Activated T-cell treated with anti-CD3 and anti-CD28 coated beads, Interleukin-2, amount 50 U/mL, for 72 hours (primary cell): ENCODE measurements around the gene CAND1. TPM values are rescaled to one million over a fixed set of nuclear protein-coding genes. Genes with fewer than 3 reads are reported as not detected.

ENCODE experiments used
- ATAC-seq, 2 donors: fragments of 150-1000 bp; cut with Tn5 transposase; replicated peaks in 1 of 2; 2 replicates each; pipeline ENCODE4 v1.10.0; 2021; ENCODE audit warnings: moderate library complexity in 2 of 2, mild to moderate bottlenecking in 1 of 2
- DNase-seq, 2 donors: peaks; one replicate each; pipeline ENCODE4 v3.0.0; 2021 to 2022; ENCODE audit warnings: mixed read lengths in 1 of 2
- H3K27ac Mint-ChIP-seq: one replicate; pipeline ENCODE4 v1.8.0; 2022; ENCODE audit warnings: mild to moderate bottlenecking, moderate library complexity, mixed read lengths
- H3K27me3 Mint-ChIP-seq: one replicate; pipeline ENCODE4 v1.8.0; 2022; ENCODE audit warnings: low read depth, mixed read lengths
- H3K36me3 Mint-ChIP-seq, 2 donors: one replicate each; pipeline ENCODE4 v1.8.0; 2022; ENCODE audit warnings: mixed read lengths in 2 of 2, mild to moderate bottlenecking in 1 of 2; ENCODE audit not compliant: insufficient read depth in 2 of 2
- H3K4me1 Mint-ChIP-seq: one replicate; pipeline ENCODE4 v1.8.0; 2022; ENCODE audit warnings: low read depth, mixed read lengths
- H3K4me3 Mint-ChIP-seq, 2 donors: one replicate each; pipeline ENCODE4 v1.8.0; 2022; ENCODE audit warnings: mild to moderate bottlenecking in 2 of 2, mixed read lengths in 2 of 2, moderate library complexity in 2 of 2
- H3K9me3 Mint-ChIP-seq, 2 donors: one replicate each; pipeline ENCODE4 v1.8.0; 2022; ENCODE audit warnings: mixed read lengths in 2 of 2
- total RNA-seq, 2 donors: library from RNA; stranded (reverse); gene quantifications; one replicate each; pipeline ENCODE4 v1.2.3, GENCODE V29; 2022

The CAND1 gene
- total RNA-seq, 2 donors from 2014 or later = 134 to 141 TPM

DNA sequence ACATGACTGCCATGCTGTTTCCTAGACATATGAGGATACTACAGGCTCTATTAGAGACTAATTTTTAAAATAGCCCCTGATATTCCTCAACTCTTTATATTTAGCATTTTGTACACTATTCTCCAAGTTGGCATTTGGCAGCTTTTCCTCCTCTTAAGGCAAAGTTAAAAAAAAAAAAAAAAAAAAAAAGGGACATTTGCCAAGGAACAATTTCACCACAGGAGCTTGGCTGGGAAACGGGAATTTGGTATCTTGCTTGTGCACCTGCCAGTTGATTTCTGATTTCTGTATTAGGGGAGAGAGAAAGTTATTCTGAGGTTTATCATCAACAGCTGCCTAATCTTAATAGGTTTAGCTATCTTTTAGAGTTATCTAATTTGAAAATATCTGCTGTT lies 87.2 kb downstream of the CAND1 start:
- H3K4me1 Mint-ChIP-seq = peaks cover 31% of the 10 kb centered on the region
- H3K27me3 Mint-ChIP-seq = no peaks in the 10 kb centered on the region
- H3K4me3 Mint-ChIP-seq = no peak overlapping the region
- peaks cover 5 to 6% of the 10 kb centered on the region in 2 donors for H3K9me3 Mint-ChIP-seq
- ATAC-seq = no peak
- peaks cover 2 to 15% of the 10 kb centered on the region in 2 donors for H3K36me3 Mint-ChIP-seq
- H3K27ac Mint-ChIP-seq = no peak overlapping the region
- no peak for DNase-seq

- no peaks in the 10 kb centered on the region for H3K27me3 Mint-ChIP-seq
- no peak for DNase-seq
- no peak overlapping the region for H3K4me3 Mint-ChIP-seq
- no peak overlapping the region for H3K27ac Mint-ChIP-seq
- H3K36me3 Mint-ChIP-seq = peaks cover 2 to 11% of the 10 kb centered on the region in 2 donors
- H3K9me3 Mint-ChIP-seq = peaks cover 5 to 8% of the 10 kb centered on the region in 2 donors
- H3K4me1 Mint-ChIP-seq = peaks cover 31% of the 10 kb centered on the region
- no peak for ATAC-seq
These were observed 88.4 kb downstream of the CAND1 start for GRCh38 chr12:67357376-67358125.

GRCh38 chr12:67358781-67359338 lies 89.7 kb downstream of the CAND1 start:
- H3K27ac Mint-ChIP-seq = no peak overlapping the region
- H3K36me3 Mint-ChIP-seq = peaks cover 0 to 3% of the 10 kb centered on the region in 2 donors
- H3K4me3 Mint-ChIP-seq = no peak overlapping the region
- peaks cover 21% of the 10 kb centered on the region for H3K4me1 Mint-ChIP-seq
- H3K27me3 Mint-ChIP-seq = no peaks in the 10 kb centered on the region
- no peak for DNase-seq
- no peak for ATAC-seq
- peaks cover 0 to 3% of the 10 kb centered on the region in 2 donors for H3K9me3 Mint-ChIP-seq

DNA sequence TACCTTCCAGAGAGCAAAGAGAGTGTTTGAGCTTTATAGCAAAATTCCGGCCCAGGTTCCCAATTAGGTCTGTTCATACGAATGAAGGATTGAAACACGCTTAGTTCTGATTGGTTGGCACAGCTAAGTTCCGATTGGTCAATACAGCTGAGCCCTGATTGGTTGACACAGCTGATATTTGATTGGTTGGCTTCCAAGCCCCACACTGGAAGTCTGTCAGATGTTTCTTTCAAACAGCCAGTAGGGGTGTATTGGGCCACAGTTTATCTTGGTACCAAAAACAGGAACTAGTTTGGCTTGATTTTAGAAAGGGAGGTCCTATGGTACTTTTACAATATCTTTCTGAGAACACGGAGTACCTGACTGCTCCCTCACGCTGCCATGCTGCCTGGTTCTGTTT lies 93.4 kb downstream of the CAND1 start:
- Mint-ChIP-seq H3K27me3 (no peaks in the 10 kb centered on the region), H3K4me1 (no peaks in the 10 kb centered on the region), H3K27ac (no peak overlapping the region), H3K9me3 (peaks cover 0 to 3% of the 10 kb centered on the region in 2 donors), H3K36me3 (peaks cover 0 to 3% of the 10 kb centered on the region in 2 donors), H3K4me3 (no peak overlapping the region)
- no peak for DNase-seq
- ATAC-seq = no peak

- Mint-ChIP-seq H3K27me3 (no peaks in the 10 kb centered on the region), H3K36me3 (peaks cover 0 to 3% of the 10 kb centered on the region in 2 donors), H3K9me3 (peaks cover 0 to 3% of the 10 kb centered on the region in 2 donors), H3K4me3 (no peak overlapping the region), H3K4me1 (no peaks in the 10 kb centered on the region), H3K27ac (no peak overlapping the region)
- ATAC-seq = no peak
- no peak for DNase-seq
These were observed 95.1 kb downstream of the CAND1 start for GRCh38 chr12:67364228-67364627.

GRCh38 chr12:67365131-67365530 lies 96.0 kb downstream of the CAND1 start:
- ATAC-seq (no peak), DNase-seq (no peak)
- H3K9me3 Mint-ChIP-seq = peaks cover 0 to 3% of the 10 kb centered on the region in 2 donors
- no peaks in the 10 kb centered on the region for H3K27me3 Mint-ChIP-seq
- H3K27ac Mint-ChIP-seq = no peak overlapping the region
- peaks cover 0 to 3% of the 10 kb centered on the region in 2 donors for H3K36me3 Mint-ChIP-seq
- H3K4me3 Mint-ChIP-seq = no peak overlapping the region
- H3K4me1 Mint-ChIP-seq = no peaks in the 10 kb centered on the region

DNA sequence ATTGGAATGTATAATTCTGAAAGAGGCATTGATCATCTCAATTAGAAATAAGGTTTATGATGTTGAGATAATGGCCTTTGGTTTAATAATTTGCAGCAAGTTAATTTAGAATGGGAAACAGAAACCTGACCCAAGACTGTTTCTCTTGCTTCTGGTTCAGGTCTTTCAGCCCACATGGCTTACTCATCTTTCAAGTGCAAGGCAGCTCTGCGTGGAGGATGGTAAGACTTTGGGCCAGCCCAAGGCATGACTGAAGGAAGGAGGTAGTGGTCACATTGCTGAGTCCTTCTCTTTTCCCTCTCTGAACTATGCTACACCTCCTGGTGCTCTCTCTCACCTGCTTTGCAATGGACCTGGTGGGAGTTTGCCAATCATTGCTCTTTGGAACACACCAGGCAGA lies 98.7 kb downstream of the CAND1 start:
- peaks cover 3 to 5% of the 10 kb centered on the region in 2 donors for H3K36me3 Mint-ChIP-seq
- ATAC-seq (no peak), DNase-seq (no peak)
- no peaks in the 10 kb centered on the region for H3K27me3 Mint-ChIP-seq
- no peak overlapping the region for H3K4me3 Mint-ChIP-seq
- H3K27ac Mint-ChIP-seq = no peak overlapping the region
- peaks cover 2 to 3% of the 10 kb centered on the region in 2 donors for H3K9me3 Mint-ChIP-seq
- peaks cover 5% of the 10 kb centered on the region for H3K4me1 Mint-ChIP-seq
